GM11168 (cell line): Measurements from ENCODE around the gene PTPRM.

Source experiments
- in situ Hi-C: fragments of 300-500 bp; cut with MboI; formaldehyde crosslinking; loops from one replicate; pipeline ENCODE4 v1.12.0; 2022; ENCODE audit warnings: low sequenced_read_pairs; ENCODE audit not compliant: unreplicated experiment

Gene PTPRM

DNA sequence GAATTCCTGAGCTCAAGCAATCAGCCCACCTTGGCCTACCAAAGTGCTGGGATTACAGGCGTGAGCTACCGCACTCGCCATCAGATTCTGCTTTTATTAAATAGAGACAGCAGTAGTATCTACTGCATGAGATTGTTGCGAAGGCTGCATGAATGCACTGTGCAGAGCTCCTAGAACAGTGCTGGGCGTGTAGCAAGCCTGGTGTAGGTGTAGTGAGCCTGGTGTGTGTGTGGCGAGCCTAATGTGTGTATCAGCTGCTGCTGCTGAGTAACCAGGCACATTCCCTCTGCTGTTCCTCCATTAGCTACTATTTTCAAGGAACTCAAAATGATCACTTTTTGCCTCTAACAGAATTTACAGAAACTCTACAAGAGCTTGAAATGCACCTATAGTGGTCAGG is 57.6 kb downstream of the PTPRM start:
- in situ Hi-C loops, result no loop called here

DNA sequence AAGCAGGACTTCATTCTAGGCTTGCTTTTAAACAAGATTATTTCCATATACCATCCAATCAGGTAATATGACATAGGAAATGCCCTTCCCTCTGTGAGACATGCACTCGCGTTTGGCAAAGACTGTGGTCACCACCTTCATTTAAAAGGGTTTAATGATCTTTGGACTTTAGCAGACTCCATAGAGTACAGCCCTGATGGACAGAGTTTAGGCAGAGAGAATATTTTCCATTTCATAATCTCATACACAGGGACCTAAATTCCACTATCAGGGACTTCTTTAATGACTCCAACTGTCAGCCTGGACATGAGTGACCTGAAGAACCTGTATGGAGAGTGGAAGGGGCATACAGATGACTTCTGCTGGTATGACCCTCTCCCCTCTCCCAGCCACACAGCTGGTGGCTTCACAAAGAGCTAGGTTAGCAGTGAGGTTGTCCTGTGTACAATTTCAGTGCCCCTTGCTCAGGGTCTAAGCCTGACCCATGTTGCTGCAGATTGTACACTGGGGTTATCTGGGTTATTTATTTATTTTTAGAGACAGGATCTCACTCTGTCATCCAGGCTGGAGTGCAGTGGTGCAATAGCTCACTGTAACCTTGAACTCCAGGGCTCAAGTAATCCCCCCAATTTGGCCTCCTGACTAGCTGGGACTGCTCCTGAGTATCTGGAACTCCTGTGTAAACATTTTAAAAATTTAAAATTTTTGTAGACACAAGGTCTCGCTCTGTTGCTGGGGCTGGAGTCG is 59.2 kb downstream of the PTPRM start:
- in situ Hi-C loops, result no loop called here

DNA sequence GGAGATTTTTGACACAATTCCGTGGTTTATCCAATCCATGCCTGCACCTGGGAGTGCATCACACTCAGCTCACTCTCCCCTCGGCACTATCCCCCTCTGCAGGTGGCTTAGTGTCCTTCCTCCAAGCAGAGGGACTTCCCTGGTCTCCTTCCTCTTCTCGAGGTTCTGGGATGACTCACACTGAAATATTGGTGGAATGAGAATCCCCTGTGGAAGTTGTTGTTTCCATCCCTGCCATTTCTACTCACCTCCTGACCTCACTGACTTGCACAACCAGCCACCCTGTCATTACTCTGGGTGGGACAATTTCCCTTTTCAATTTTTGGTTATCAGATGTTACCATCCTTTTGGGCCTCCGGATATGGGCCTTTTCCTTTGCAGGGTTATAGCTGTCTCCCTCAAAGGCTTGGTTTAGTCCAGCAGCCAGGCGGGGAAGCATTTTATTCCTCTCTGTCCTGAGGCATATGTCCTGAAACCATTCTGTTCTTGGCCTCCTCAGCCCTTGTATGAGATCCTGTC is 59.9 kb downstream of the PTPRM start:
- in situ Hi-C loops, result no loop called here

DNA sequence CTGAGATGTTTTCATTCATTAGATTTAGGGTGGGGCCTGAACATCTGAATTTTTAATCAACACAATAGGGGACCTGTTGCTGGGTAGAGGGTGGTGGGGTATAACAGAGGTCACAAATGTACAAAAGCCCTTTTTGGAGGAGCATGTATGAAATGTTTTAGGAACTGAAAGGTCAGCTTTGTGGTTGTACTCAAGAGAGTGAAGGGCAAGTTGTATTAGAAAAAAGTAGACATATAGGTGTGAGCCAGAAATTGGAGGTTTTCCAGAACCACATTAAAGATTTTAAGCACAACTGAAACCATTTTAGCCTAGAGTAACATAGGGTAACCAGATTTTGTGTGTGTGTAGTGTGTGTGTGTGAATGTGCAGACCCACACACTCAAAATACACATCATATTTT is 62.3 kb downstream of the PTPRM start:
- in situ Hi-C loops, result no loop called here

DNA sequence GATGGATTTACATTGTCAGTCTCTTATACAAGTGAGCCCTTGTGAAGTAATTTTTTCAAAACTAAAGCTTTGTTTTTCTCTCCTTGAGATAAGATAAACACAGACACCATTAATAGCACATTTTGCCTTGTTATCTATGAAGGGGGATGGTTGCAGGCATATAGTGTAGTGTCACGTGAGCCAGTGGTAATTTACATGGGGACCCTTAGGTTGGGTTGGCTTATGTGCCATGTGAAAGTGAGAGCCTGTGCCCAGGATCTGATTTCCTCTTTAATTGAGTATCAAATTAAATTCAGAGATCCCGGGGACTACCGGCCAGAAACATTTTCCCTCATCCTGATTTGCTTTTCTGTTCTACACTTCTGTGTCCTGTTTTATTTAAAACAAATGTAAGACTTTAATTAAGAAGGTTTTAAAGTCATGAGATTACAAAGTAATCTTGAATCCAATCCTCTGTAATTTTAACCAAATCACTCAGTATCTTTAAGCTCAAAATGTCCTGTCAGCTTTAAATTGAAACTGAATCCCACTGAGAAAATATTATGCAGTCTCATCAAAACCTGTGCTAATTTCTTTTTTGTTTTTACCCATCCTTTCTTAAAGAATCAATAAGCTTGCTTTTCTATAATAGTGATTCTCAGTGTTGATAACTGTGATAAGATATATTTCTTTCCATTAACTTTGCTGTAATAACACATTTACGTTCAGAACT is 63.8 kb downstream of the PTPRM start:
- in situ Hi-C loops, result no loop called here

DNA sequence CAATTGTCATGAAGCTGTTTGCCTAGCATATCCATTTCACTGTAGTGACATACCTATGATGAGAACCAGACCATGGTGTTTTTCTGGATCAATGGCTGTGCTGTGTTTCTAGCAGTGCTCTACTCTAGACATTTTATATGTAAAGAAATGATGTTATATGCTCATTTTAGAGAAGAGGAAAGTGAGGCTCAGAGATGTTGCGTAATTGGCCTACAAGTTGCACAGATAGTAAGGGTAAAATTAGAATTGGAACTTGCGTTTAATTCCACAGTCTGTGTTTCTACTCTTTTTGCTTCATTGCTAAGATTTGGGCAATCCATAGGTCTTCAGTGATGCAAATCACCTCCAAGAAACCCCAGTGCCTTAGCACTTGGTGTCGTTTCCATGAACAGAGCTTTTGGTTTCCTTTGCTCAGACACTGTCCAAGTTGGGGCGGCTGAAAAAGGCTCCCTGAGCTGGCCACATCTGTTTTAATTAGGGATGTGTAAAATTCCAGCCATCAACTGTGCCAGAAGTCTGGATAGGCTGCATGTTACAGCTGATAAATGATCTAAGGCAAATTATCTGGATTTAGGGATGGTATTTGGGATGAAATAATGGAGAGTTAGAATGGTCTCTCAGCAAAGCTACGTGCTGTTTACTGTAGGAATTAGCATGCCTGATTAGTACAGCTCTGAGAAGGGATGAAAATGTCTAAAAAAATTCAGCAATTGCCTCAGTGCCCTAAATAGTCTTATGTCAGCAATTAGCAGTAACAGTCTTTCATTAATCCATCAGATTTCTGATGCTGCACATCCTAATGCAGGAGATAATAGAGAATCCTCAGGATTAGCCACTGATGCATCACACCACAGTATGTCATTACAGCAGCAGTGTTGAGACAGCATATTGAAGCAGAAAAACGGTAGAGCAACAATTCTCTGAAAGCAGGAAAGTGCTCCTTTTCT is 65.3 kb downstream of the PTPRM start:
- in situ Hi-C loops, result no loop called here

DNA sequence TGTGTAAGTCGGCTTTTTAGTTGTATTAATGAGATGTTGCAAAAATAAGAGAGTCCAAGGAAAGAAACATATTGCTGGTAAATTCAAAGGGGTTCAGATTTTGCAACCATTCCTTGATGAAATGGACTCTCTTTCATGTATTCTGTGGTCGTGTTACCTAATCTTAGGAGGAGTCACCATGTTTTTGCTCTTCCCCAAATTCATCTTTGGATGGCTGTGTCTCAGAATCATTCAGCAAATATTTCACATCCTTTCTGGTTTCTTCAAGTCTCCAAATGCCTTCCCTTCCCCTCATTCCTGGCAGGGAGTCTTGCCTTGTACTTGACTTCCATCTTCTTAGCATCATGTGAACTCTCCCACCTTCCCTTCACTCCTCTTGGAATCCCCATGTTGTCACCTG is 66.1 kb downstream of the PTPRM start:
- in situ Hi-C loops, result no loop called here

DNA sequence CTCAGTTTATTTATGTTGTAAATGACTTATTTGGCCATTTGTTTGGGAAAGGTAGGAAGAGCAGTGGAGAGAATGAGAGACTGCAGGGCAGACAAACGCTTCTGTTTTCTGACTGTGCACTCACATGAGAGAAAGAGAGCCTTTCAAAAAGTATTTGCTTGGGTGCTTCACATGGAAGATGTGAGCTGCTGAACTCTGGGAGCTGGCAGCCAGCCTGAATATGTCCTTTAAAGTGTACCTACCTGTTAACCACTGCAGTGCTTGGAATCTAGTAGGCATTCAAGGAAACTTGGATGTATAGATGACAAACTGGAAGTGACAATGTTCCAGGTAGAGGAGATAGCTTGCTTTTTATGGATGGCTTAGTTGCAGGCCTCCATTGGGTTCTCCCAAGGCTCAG is 68.8 kb downstream of the PTPRM start:
- in situ Hi-C loops, result no loop called here

DNA sequence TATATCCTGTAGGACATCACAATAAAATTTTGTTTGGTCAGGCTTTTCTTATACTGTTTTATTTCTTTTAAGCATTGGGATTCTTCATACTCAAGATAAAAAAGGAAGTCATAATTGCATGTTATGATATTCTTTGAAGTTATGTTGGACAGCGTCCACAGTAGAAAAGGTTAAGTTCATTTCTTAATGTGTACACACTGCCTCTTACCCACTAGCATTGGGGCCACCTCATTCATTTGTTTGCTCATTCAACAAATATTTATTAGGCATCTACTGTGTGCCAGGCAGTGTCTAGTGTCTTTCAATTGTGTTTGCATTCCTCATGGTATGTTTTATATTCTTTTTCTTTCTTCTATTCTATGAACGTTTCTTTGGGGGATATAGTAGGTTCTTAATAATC is 70.2 kb downstream of the PTPRM start:
- in situ Hi-C loops, result no loop called here

DNA sequence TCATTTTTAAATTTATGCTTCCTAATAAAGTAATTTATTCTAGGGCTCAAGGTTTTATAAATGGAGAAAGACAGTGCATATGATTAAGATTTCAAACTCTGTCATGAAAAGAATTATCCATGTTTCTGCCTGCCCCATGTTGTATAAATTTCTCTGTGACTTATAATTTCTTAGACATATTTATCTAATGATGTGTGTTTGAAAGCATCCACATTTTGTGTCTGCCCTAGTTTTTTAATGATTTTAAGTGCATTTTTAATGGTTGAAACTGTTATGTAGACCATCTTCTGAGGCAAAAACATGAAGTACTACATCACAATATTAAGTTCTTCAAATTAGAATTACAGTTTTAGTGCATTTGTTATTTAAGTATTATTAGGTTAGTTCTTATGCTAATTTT is 71.2 kb downstream of the PTPRM start:
- in situ Hi-C loops, result no loop called here

DNA sequence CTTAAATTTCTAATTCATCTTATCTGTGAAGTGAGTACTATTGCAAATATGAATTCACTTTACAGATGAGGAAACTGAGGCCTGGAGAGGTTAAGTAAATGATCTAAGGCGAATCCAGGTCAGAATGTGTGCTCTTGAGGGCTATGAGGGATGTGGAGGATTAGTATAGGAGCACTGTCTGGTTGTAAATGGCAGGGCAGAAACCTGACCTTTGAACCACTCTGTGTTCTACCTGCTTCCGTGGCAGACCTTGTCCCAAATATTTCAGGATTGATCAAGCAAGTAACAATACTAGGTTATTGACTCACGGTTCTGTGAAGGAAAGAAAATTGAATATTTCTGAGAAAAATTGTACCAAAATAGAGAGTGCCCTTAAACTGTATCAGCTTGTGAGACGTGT is 74.7 kb downstream of the PTPRM start:
- in situ Hi-C loops, result no loop called here

DNA sequence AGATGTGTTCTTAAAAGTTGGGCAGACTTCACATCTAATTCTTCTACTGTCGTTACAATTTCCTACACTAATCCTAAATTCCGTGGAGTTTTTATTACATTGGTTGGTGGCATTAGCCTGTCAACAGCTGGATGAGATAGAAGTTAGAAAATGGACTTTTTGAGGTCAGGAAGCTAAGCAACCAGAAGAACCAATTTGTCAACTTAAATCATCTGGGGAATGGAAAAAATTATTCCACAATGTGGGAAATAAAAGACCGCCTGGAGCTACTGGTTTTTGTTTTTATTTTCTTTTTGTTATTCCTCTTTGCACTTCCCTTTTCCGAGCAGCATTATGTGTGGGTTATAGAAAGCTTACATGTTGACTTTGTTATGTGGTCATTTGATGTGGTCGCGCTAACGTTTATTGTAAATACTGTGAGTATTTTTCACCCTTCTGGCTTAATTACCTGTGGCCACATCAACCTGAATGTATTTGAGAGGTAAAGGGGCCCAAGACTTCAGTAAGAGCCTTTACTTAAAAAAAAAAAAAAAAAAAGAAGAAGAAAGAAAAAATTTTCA is 75.3 kb downstream of the PTPRM start:
- in situ Hi-C loops, result no loop called here

DNA sequence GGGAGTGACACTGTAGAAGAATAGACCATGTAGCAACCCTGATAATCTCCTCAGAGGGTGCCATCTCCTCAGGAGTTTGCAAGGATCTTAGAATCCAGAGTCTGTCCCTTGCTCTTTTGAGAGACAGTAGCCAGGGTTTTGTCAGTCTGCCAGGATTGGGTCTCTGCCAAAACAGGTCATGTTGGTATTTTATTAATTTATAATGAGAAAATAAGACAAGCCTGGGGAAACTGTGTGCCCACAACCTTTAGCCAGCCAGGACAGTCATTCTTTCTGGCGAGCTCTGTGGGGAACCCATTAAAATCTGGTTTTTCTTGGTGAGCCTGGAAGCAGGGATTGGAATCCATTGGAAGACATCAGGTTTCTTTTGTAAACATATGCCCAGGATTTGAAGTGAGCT is 78.6 kb downstream of the PTPRM start:
- in situ Hi-C loops, result no loop called here

DNA sequence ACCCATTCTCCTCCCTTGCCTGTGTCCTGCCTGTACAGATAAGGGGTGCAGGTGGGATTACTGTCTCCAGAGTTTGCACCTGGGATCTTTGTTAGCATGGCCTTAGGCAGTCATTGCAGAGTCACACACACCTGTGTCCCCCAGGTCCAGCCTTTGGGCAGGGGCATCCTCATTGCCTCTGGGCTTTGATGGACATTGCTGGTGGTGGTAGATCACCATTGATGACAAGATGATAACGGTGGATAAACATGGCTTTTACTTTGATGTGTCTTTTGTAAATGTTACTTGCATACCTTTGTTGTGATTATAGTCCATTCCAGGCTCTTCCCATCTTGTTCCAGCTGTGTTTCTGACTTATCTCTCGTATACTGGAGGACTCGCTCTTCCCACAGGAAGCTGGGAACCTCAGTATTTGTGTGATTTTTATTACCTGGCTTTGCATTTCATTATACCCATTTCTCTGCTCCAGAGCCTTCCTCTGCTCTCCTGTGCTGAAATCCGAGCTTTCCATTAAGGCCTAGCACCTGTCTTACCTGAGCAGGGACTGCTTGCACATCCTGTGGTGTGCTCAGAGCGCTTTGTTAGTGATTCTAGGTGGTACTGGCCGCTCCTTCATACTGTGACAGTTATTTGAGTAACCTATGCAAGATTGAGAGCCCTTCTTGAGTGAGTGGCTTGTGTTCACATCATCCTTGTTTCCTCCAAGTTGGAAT is 79.2 kb downstream of the PTPRM start:
- in situ Hi-C loops, result no loop called here

DNA sequence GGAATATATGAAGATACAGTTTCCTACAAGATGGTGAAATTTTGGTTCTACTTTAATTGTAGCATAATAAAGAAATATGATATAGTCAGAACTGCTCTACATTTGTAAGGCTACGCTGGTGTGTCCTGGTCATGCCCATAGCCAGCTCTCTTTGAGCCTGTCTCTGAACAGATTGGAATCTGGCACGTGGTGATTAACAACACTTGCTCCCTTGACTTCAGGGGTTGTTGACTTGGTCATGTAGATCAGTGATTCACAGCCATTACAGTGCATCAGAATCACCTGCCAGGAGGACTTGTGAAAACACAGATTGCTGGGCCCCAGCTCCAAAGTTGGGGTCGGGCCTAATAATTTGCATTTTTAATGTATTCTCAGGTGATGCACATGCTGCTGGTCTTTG is 80.4 kb downstream of the PTPRM start:
- in situ Hi-C loops, result no loop called here

DNA sequence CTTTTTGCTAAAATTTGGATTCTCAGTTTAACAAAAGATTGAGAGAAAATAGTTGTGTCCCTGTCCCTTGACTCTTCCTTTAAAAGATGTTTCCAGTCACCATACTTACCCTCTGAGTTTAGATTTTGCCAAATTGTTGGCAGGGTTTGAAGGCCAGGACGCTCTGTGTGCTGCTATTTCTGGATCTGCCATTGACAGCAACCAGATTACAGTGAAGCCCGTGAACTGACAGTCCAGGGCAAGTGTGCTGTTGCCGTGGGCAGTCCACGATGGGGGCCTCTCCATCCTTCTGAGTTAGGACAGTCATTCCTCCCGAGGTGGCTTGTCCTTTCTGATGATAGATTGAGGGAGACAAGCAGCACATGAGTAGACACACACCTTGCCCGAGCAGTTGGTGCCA is 89.9 kb downstream of the PTPRM start:
- in situ Hi-C loops, result no loop called here

DNA sequence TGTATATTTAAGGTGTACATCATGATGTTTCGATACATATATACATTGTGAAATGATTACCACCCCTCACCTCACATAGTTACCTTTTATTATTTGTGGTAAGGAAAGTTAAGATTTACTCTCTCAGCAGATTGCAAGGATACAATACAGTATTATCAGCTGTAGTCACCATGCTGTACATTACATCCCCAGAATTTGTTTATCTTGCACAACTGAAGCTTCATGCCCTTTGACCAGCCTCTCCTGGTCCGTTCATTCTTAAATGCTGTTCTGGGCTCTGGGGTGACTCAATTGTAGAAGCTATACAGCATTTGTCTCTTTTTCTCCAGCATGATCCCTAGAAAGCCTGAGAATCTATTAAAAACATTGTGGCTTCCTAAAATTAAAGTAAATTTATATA is 90.8 kb downstream of the PTPRM start:
- in situ Hi-C loops, result no loop called here

DNA sequence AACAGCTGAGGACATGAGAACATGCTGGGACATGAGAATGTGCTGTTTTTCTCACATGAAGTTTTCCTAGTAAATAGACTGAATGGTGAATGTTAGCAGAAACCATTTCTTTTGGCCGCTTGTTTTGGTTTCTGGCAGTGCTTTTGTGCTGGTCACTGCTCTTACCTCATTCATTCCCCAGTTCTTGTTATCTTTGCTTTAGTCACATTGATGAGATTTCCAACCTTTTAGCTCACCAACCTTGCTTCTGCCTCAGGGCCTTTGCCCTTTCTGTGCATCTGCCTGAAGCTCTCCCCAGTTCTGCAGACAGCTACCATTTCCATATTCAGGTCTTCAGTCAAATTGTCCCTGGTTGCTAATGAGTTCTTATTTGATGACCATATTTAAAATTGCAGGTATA is 91.6 kb downstream of the PTPRM start:
- in situ Hi-C loops, result no loop called here

DNA sequence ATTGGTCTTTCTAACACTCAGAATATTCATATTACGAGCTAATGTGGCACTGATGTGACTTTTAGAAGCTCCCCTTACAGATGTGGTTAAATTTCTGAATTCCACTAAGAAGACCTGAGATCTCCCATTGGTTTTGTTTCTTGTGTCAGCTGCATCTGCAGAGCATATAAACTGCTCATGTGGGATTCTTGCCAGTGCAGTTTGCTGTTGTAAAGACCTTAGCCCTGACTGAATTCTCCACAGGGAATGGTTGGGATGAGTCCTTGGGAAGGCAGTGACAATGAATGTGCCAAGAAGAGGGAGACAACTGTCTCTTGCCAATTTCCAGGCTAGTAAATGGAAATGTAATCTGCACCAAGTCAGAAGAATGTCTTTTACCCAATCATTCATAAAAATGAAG is 94.1 kb downstream of the PTPRM start:
- in situ Hi-C loops, result no loop called here

DNA sequence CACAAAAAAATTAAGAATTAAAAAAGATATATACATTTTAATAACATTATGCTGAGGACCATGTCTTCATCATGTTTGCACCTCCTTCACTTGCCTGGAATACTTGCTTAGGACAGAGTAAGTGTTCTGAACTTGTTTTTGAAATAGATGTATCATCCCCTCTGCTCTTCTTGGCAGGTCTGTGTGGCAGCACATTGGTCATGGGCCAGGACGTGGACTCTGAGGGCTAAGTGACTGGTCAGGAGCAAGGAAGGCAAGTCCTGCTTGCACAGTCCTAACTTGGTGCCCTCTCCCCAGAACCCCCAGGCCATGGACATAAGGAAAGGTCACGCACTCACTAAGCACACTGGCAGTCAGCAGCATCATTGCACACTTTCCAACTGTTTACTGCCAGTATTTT is 95.8 kb downstream of the PTPRM start:
- in situ Hi-C loops, result no loop called here
